ENCODE data around the gene SPR.

Gene SPR
- long read RNA-seq, transcript SPR-202 (3 exons, 947 nt), result minor isoform, 5 of 103 reads
- long read RNA-seq, transcript SPR-201 (3 exons, 1,480 nt), result major isoform, 86 of 103 reads
- long read RNA-seq, partial matches to known transcripts, result 11 of 103 reads
- long read RNA-seq, other reads (novel, unspliced or antisense), result 1 of 103 reads

- peaks cover 8% of the 10 kb centered on the region for H3K27me3 ChIP-seq (ENCODE audit: insufficient read depth, poor library complexity, severe bottlenecking)
- DNase-seq (ENCODE audit: low read depth in 1 of 2, low spot score in 1 of 2), result peak in 1 of 2 experiments; percentile 46
- no peak within 1 kb of the TSS for H3K27ac ChIP-seq (replicated peaks)
- TF ChIP-seq GABPA (IDR thresholded peaks at IDR 0.05; ENCODE audit: low read depth), result no peak
- no peak for TF ChIP-seq REST (IDR thresholded peaks at IDR 0.05; ENCODE audit: insufficient replicate concordance, low read depth)
- TF ChIP-seq CTCF (IDR thresholded peaks at IDR 0.05; ENCODE audit: insufficient read depth, low read length), result no peak
- TF ChIP-seq POLR2AphosphoS5 (IDR thresholded peaks at IDR 0.05; ENCODE audit: low read depth), result no peak
- TF ChIP-seq SPI1 (IDR thresholded peaks at IDR 0.05; ENCODE audit: borderline replicate concordance, low read depth), result no peak
- H3K4me3 ChIP-seq (replicated peaks; ENCODE audit: insufficient read depth, low read length), result peak within 1 kb of the TSS; percentile 54
These were observed at the start of gene SPR for GRCh38 chr2:72887032-72887739. Gene SPR (plus strand): TSS chr2:72887408. CDS start chr2:72887433, 25 bp downstream.

GRCh38 chr2:72840066-72840465 is 47.1 kb upstream of the SPR start:
- no peak for DNase-seq (ENCODE audit: low read depth in 1 of 2, low spot score in 1 of 2)

GRCh38 chr2:72841462-72842125 is 45.6 kb upstream of the SPR start:
- H3K27me3 ChIP-seq (ENCODE audit: insufficient read depth, poor library complexity, severe bottlenecking), result no peaks in the 10 kb centered on the region
- no peak overlapping the region for H3K27ac ChIP-seq (replicated peaks)
- no peak for TF ChIP-seq CTCF (IDR thresholded peaks at IDR 0.05; ENCODE audit: insufficient read depth, low read length)
- TF ChIP-seq REST (IDR thresholded peaks at IDR 0.05; ENCODE audit: insufficient replicate concordance, low read depth), result peak; percentile 16
- TF ChIP-seq POLR2AphosphoS5 (IDR thresholded peaks at IDR 0.05; ENCODE audit: low read depth), result no peak
- H3K4me3 ChIP-seq (replicated peaks; ENCODE audit: insufficient read depth, low read length), result no peak overlapping the region
- DNase-seq (ENCODE audit: low read depth in 1 of 2, low spot score in 1 of 2), result no peak

More at GRCh38 chr2:72840066-72840465, 47.1 kb upstream of the SPR start:
- no peaks in the 10 kb centered on the region for H3K27me3 ChIP-seq (ENCODE audit: insufficient read depth, poor library complexity, severe bottlenecking)
- TF ChIP-seq GABPA (IDR thresholded peaks at IDR 0.05; ENCODE audit: low read depth), result no peak
- no peak overlapping the region for H3K4me3 ChIP-seq (replicated peaks; ENCODE audit: insufficient read depth, low read length)
- no peak overlapping the region for H3K27ac ChIP-seq (replicated peaks)

GRCh38 chr2:72843301-72843700 is 43.9 kb upstream of the SPR start:
- no peak overlapping the region for H3K27ac ChIP-seq (replicated peaks)
- no peak overlapping the region for H3K4me3 ChIP-seq (replicated peaks; ENCODE audit: insufficient read depth, low read length)
- no peaks in the 10 kb centered on the region for H3K27me3 ChIP-seq (ENCODE audit: insufficient read depth, poor library complexity, severe bottlenecking)
- DNase-seq (ENCODE audit: low read depth in 1 of 2, low spot score in 1 of 2), result no peak
- TF ChIP-seq POLR2AphosphoS5 (IDR thresholded peaks at IDR 0.05; ENCODE audit: low read depth) (no peak), SPI1 (IDR thresholded peaks at IDR 0.05; ENCODE audit: borderline replicate concordance, low read depth) (no peak), REST (IDR thresholded peaks at IDR 0.05; ENCODE audit: insufficient replicate concordance, low read depth) (no peak), CTCF (IDR thresholded peaks at IDR 0.05; ENCODE audit: insufficient read depth, low read length) (no peak), GABPA (IDR thresholded peaks at IDR 0.05; ENCODE audit: low read depth) (no peak)

Measured in HL-60 (cell line).